ENCODE results near the gene SMTNL1.

DNA sequence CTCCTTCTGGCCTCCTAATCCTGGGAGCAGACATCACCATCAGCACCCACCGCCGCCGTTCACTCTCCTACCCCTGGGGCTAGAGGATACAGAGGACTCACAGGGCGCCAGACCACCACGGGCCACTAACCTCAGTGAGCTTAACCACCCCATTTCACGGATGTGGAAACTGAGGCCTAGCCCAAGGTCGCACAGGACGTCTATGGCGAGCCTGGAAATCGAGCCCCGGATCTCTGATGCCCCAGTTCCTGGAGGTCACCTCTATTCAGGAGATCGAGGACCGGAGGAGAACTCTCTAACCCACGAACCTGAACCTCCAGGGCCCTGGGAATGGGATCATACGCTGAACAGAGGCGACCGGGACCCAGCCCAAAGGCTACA lies 7.2 kb upstream of the SMTNL1 start:
- TF ChIP-seq, protein P1, sequence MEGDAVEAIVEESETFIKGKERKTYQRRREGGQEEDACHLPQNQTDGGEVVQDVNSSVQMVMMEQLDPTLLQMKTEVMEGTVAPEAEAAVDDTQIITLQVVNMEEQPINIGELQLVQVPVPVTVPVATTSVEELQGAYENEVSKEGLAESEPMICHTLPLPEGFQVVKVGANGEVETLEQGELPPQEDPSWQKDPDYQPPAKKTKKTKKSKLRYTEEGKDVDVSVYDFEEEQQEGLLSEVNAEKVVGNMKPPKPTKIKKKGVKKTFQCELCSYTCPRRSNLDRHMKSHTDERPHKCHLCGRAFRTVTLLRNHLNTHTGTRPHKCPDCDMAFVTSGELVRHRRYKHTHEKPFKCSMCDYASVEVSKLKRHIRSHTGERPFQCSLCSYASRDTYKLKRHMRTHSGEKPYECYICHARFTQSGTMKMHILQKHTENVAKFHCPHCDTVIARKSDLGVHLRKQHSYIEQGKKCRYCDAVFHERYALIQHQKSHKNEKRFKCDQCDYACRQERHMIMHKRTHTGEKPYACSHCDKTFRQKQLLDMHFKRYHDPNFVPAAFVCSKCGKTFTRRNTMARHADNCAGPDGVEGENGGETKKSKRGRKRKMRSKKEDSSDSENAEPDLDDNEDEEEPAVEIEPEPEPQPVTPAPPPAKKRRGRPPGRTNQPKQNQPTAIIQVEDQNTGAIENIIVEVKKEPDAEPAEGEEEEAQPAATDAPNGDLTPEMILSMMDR (IDR thresholded peaks at IDR 0.05; ENCODE audit: low read depth, low read length, missing input control), result no peak
- TF ChIP-seq, protein P2, sequence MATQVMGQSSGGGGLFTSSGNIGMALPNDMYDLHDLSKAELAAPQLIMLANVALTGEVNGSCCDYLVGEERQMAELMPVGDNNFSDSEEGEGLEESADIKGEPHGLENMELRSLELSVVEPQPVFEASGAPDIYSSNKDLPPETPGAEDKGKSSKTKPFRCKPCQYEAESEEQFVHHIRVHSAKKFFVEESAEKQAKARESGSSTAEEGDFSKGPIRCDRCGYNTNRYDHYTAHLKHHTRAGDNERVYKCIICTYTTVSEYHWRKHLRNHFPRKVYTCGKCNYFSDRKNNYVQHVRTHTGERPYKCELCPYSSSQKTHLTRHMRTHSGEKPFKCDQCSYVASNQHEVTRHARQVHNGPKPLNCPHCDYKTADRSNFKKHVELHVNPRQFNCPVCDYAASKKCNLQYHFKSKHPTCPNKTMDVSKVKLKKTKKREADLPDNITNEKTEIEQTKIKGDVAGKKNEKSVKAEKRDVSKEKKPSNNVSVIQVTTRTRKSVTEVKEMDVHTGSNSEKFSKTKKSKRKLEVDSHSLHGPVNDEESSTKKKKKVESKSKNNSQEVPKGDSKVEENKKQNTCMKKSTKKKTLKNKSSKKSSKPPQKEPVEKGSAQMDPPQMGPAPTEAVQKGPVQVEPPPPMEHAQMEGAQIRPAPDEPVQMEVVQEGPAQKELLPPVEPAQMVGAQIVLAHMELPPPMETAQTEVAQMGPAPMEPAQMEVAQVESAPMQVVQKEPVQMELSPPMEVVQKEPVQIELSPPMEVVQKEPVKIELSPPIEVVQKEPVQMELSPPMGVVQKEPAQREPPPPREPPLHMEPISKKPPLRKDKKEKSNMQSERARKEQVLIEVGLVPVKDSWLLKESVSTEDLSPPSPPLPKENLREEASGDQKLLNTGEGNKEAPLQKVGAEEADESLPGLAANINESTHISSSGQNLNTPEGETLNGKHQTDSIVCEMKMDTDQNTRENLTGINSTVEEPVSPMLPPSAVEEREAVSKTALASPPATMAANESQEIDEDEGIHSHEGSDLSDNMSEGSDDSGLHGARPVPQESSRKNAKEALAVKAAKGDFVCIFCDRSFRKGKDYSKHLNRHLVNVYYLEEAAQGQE (IDR thresholded peaks at IDR 0.05), result no peak
- TF ChIP-seq SP1 (IDR thresholded peaks at IDR 0.05) (no peak), HNF4G (IDR thresholded peaks at IDR 0.05) (no peak), FOXA1 (IDR thresholded peaks at IDR 0.05) (no peak), YY1 (IDR thresholded peaks at IDR 0.05) (no peak), RAD21 (IDR thresholded peaks at IDR 0.05) (no peak), RXRA (IDR thresholded peaks at IDR 0.05) (no peak), EGR1 (IDR thresholded peaks at IDR 0.05; ENCODE audit: low read depth in 2 of 2) (no peak), TAF1 (conservative IDR thresholded peaks at IDR 0.05) (no peak), GABPA (IDR thresholded peaks at IDR 0.05 in 1 of 2, conservative IDR thresholded peaks at IDR 0.05 in 1 of 2) (no peak), JUND (IDR thresholded peaks at IDR 0.05) (no peak)
- TF ChIP-seq, protein P3, sequence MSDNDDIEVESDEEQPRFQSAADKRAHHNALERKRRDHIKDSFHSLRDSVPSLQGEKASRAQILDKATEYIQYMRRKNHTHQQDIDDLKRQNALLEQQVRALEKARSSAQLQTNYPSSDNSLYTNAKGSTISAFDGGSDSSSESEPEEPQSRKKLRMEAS (IDR thresholded peaks at IDR 0.05), result no peak
- TF ChIP-seq, protein P4, sequence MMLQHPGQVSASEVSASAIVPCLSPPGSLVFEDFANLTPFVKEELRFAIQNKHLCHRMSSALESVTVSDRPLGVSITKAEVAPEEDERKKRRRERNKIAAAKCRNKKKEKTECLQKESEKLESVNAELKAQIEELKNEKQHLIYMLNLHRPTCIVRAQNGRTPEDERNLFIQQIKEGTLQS (IDR thresholded peaks at IDR 0.05), result no peak
